GM18868 (cell line): ENCODE results near the gene TSPAN31.

Experiments
- ATAC-seq: cut with Tn5 transposase; IDR thresholded peaks from one replicate; pipeline ENCODE4 v1.9.1; 2021; ENCODE audit warnings: mild to moderate bottlenecking, moderate library complexity; ENCODE audit not compliant: unreplicated experiment

Gene TSPAN31

DNA sequence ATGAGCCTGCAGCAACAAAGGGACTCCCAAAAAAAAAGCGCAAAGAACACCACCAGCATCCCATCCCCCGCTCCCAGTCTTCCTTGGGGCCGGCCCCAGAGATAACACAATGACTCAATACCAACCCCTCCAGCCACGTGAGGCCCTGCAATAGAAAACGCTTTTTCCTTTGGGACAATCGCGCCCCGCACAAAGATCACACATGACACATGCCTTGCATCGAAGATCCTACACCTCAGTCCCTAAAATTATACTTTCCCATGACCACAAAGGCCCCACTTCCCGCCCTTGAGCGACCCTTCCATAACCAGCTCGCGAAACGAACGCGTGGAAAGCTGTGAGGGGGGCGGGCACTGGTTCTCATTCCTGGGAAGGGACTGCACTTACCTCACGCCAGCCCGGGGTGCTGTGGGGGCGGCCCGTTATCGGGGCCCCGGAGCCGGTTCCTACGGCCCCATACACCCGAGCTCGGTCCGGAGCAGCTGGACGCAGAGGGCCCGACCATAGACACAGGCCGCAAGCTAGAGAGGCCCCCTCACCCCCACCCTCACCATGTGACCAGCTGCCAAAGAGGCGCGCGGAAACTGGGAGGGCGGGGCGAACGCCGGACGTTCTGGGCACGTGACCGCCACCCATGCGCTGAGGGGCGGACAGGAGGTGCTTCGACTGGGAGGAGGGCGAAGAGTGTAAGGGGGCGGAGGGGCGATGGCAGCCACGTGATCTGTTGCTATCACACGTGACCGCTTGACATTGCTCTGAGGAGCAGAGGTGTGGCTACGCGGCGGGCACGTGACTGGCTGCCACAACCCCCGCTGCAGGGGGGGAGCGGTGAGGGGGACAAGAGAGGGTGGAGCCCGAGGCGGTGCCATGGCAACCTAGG is 7.2 kb downstream of the TSPAN31 start, which contains the start of gene CDK4:
Gene CDK4 (minus strand): TSS at position 523 of the 880 bp plus-strand sequence. CDS start 593 bp downstream, outside the sequence.
- peak; percentile 69 for ATAC-seq

DNA sequence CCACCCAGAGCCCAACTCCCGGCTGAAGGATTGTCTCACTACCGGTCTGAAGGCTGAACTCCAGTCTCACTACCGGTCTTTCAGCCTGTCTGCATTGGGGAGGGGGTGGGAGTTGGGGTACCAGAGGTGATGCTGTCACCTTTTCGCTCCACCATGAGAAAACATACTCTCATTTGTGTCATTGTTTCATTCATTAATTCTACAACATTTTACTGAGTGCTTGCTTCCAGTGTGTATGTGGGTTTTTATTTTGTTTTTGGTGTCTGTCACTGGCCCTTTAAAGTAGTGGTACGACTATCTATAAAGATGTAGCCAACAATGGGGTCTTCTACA is 7.8 kb downstream of the TSPAN31 start:
- ATAC-seq, result no peak

DNA sequence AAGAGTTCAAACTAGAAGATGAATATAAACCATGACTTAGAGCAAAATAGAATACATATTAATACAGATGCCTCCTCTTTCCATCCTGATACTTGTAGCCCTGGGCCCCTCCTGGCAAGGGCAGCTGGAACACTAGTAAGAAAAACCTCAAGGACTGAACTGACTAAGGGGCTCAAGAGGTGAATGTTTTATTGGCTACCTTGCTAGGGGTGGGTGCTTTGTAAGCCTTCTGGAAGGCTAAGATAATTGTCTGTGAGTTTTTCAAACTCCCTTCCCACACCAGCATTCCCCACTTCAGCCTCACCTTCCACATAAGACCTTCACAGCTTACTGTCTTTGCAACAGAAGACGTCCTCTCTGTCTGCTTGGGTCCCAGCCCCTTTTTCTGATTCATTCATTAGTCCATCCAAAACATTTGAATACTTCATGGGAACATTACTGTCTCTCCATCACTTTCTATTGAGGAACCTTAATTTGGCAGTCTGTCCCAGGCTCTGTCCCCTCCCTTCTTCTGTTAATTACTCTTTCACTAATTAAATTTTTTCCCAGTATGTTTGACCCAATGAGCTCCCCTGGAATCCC is 9.0 kb downstream of the TSPAN31 start:
- no peak for ATAC-seq

DNA sequence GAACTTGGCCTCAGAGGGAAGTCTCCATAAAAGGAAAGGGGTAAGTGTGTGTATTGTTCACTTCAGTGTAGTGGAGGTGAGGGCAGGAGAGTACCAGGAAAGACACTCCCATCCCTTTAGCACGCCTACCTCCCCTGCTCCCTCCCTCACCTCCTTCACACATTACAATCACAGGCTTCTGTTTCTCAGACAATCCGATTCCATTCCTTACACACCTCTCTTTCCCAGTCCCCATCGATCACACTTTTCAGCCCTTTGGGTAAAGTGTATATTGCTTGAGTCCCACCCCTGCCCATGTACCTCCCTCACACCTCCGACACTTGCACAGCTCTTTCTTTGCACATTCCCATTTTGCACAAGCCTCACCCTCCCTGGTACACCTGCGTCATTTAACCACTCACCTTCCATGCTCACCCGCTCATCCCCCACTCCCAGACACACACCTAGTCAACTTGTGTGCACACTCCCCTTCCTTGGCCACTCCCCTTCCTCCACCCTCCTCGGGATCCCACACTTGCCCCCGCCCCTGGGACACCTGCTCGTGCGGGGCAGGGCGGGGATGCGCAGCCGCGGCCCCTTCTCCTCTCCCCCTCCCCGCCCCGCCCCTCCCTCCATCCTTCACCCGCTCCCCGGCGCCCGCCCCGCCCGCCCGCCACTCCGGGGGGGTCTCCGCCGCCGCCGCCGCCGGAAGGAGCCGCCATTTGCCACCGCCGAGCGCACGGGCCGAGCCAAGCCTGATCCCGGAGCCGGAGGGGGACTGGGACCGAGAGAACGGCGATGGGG is 9.8 kb downstream of the TSPAN31 start, which contains the start of gene MARCHF9:
Gene MARCHF9 (plus strand): TSS at position 693 of the 783 bp plus-strand sequence. CDS start 426 bp downstream, outside the sequence.
- peak; percentile 45 for ATAC-seq

DNA sequence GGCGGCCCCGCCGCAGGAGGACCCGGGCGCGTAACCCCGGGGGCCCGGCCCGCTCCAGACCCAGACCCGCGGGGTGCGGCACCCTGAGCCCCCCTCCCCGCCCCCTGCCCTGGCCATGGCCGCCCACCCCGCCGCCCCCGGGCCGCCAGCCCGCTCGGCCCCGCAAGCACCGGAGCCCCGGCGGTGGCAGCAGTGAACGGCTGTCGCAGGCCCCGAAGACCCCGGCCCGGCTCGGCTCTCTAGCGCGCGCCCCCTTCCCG is 10.3 kb downstream of the TSPAN31 start:
- no peak for ATAC-seq

DNA sequence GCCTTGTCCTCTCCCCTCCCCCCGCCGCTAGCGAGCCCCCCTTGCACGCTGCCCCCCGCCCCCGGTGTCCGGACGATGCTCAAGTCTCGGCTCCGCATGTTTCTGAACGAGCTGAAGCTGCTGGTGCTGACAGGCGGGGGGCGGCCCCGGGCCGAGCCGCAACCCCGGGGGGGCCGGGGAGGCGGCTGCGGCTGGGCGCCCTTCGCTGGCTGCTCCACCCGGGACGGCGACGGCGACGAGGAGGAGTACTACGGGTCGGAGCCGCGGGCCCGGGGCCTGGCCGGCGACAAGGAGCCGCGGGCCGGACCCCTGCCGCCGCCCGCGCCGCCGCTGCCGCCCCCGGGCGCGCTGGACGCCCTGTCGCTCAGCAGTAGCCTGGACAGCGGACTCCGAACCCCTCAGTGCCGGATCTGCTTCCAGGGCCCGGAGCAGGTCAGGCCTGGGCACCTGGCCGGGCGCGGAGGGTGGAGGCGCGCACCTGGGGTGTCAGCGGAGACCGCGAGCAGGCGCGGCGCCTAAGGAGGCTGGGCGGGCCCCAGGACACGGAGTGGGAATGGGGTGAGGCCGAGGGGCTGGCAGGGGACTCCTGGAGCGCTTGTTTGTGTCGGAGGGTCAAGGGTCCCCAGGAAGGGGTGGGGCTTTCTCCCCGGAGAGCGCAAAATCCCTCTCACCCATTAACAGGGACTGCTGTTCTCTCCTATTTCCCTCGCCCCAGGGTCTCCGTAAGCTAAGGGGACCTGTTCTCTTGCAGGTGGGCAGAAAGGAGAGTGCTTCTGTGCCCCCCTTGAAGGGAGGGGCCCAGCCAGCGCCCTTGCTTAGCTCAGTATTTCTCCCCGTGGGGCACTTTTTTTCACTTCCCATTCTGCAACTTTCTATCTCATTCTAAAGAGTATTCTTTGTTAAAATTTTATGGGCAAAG is 10.9 kb downstream of the TSPAN31 start:
- no peak for ATAC-seq

DNA sequence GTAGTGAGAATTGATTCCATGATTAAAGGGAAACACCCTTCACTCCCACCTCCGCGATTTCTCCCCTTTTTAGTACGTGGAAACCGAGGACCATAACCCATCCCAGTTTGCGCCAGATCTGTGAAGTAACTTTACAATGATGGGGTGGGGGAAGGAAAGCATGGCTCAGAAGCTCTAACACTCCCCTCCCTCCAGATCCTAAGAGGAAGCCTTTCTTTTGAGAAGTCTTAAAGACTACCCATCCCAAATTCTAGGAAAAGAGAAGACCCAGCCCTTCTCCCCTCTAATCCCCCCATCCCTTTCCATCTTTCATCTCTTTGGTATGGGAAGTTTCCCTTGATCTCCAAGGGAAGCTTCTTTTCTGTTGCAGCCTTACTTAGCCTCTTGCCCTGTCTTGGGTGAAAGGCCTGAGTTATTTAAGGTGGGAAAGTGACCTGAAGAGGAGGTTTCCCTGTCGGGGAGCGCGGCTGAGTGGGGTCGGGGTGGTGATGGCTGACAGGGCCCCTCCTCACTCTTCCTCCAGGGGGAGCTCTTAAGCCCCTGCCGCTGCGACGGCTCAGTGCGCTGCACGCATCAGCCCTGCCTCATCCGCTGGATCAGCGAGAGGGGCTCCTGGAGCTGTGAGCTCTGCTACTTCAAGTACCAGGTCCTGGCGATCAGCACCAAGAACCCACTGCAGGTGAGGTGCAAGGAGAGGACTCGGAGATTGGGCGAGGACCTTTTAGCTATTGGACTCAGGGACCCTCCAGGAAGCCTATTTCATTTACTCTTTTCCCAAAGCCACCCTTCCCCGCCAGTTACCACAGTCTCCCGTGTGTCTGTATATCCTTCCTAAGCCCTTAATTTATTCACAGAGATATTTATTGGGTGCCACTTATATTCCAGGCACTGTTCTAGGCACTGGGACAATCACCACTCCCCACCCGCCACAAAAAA is 11.8 kb downstream of the TSPAN31 start:
- ATAC-seq, result peak; percentile 31

DNA sequence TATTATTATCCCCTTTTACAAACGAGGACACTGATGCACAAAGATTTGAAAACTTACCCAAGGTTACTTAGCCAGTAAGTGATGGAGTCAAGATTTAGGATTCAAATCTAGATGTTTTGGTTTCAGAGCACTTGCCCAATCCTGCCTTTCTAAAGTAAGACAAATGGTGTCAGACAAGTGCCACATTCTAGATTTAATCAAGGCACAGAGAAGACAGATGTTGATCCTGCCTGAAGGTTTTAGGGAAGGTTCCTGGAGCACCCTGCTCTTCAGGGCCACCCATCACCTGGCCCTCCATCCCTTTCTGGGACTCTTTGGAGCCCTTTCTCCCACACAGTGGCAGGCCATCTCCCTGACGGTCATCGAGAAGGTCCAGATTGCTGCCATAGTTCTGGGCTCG is 12.9 kb downstream of the TSPAN31 start:
- ATAC-seq, result no peak

DNA sequence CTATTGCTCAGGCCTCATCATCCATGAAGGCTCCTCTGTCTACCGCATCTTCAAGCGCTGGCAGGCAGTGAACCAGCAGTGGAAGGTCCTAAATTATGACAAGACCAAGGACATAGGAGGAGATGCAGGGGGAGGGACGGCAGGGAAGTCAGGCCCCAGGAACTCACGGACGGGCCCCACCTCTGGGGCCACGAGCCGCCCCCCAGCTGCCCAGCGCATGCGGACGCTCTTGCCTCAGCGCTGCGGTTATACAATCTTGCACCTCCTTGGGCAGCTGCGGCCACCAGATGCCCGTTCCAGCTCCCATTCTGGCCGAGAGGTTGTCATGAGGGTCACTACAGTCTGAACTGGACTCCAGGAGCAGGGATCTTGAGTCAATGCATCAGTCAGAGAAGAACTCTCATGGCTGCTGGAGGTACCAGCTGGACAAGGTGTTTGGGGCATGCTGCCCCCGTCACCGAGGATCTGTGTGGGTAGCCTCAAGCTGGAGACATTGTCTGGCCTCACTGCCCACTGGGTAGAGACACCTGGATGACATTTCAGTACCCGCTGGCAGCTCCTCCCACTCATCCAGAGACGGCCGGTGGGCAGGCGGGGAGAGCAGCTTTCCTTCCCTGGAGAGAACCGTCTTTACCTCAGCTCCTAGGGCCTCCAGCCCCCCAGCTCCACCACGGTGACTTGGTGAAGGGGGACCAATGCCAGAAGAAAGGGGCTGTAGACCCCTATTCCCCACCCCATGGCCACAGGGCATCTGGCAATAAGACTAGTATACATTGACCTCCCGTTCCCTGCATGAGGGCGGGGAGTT is 13.9 kb downstream of the TSPAN31 start:
- no peak for ATAC-seq

DNA sequence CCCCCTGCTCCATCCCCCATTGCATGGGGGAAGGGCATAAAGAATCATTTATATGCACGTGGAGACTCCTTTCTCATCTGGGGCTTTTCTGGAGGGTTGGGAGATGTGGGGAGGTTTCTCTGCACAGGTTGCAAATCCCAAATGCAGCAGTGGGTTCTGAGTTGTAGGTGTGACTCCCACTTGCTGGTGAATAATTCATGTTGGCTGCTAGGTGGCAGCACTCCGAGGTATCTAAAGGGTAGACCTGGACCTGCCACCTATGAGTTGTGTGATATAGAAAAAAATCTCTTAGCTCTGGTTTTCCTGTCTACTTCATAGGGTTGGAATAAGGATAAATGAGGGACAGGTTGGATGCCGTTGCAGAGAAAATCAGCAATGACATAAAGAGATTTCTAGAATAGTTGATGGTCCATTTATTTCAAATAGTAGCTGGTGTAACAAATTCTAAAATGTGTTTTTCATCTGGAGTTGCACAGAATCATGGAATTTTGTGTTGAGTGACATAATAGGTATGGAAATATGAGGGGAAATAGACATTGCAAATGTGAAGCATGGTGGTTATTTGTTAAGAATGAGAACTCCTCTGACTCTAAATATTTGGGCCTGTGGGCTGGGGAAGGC is 14.6 kb downstream of the TSPAN31 start:
- no peak for ATAC-seq

DNA sequence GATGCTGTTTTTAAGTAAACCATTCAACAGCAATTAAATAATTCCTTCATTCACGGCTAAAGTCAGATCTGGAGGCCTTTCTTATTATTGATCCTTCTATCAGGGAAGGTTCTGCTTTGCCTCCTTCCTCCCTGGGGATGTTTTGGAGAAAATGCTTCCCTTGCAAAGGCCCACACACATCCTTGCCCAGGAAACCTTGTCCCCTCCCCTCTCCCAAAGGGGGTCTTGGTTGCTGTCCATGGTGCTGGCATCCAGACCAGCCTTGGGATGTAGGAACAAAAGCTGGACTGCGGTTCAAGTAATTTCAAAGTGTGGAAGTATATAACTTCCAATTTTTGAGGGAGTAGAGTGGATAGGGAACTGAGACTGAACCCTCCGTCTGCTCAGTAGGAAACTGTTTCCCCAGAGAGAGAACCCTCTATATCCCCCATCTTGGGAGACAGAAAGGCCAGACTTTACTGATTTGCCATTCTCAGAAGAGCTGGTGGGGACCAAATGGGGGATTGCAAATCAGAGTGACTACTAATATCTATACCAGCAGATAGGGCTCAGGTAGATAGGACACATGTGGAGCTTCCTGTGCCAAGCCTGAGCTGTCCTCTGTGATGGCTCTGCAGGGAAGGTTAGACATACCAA is 15.6 kb downstream of the TSPAN31 start:
- ATAC-seq, result no peak

DNA sequence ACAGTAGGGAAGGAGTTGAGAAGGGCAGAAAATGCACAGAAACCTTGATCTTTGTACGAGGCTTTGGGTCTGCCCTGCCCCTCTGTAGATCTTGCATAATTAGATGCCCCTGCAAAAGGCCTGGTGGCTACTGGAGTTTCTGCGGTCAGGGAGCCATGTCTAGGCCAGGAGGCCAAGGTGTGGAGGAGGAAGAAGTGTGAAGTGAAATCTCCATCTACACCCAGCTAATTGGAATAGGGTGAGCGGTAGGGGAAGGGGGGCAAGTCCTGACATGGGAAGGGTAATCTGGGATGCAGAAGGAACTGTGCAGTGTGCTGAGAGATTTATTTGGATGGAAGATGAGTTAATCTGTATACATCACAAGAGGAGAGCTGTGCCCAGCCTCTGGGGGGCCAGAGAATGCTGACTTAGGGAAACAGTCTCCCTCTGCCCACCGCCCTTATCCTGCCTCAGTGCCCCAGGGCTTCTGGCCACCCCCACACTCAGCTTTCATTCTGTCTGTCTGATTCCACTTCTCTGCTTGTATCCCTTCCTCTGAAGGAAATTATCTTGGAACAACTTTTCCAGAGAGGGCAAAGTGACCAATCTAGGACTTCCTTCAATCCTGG is 16.7 kb downstream of the TSPAN31 start:
- no peak for ATAC-seq

DNA sequence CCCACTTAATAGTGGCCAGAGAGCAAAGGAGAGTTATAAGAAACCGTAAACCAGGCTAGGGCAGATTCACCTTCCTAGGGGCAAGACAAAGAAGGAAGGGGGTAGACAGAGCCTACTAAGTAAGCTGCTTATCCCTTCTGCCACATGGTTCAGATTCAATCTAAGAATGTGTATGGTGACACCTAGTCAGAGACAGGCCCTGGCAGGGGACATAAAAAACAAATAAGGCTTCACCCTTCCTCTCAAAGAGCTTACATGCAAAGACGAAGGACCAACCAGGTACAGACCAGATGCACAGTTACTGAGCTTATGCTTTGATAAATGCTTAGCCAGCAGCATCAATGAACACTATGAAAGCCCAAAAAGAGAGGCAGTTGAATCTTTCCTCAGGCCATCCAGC is 17.6 kb downstream of the TSPAN31 start:
- ATAC-seq, result no peak

DNA sequence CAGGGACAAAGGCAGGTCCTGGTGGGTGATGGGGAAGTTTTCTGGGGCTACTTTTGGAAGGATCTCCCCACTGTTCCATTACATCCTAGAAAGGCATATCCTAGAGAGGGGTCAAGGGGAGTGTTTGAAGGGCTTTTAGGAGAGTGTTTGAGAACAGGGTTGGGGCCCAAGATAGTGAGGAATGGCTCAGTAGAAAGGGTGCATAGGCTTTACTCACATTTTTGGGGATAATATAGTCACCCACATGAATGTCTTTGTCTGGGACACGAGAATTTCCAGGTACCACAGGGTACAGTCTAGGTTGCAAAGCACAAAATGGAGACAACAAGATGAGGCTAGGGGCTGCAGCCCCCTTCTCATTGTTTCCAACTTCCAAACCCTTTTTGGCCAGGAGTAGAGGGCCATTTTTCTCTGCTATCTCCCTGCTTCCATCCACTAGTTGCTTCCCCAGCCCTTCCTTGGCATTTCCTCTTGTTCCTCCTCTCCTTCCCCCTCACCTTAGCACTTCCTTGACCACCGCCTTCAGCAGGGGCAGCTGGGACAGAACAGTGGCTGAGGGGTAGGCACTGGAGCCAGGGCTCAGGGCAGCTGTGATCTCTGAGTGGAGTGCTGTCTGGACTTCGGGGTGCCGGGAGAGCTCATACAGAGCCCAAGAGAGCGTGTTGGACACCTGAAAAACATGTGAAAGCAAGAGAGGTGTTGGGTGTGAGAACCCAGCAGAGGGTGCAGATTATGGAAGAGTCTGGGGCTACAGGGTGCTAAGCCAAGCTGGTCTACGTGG is 19.2 kb downstream of the TSPAN31 start:
- ATAC-seq, result no peak

DNA sequence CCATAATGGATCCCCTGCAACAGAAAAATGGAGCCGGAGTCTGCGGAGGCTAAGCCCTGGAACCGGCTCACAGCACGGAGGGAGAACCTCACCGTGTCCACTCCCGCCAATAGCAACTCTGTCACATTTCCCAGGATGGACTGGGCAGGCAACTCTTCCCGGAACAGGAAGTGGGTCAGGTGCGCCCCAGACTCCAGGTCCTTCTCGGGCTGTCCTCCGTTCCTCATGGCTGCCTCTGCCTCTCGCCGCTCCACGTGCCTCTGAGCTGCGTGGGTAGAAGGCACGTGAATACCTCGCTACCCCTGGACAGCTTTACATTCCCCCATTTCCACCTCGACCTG is 19.8 kb downstream of the TSPAN31 start:
- ATAC-seq, result peak; percentile 14

DNA sequence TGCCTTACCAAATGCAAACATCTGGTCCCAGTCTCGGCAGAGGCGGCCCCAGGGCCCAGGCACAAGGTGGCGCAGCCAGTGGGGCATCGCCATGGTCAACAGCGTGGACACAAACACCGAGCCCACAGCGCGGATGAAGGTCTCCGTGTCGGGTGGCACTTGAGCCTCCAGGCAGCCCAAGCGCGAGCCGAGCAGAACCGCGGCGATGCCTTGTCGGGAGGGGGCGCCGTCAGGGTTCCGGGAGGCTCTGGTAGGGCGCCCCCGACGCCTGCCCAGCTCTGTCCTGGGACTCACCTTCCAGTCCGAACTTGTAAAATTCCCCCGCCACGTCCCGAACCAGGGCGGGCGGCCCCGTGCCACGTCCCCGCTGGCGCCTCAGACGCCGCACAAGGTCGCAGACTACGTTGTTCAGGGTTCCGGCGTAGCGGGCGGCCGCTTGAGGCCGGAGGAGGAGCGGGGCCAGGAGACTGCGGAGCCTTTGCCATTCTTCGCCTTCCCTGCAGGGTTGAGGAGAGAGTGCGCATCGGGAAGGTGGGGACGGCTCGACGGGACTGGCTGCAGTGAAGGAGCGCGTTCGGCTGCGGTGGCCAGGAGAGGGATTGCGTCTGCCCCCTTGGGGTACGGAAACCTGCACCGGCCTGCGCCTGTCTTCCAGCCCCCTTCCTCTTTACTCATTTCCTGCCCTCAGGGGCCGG is 20.3 kb downstream of the TSPAN31 start:
- peak; percentile 67 for ATAC-seq
